ENCODE data around the gene KCNQ1.
A peak's percentile ranks its signal among the peaks of the same experiment; 100 is the strongest.

Gene KCNQ1

GRCh38 chr11:2892967-2893528 is 448.2 kb downstream of the KCNQ1 start:
- peak overlapping the region; percentile 44 for H3K4me3 ChIP-seq (replicated peaks; ENCODE audit: low read depth, low read length)
- H3K27me3 ChIP-seq (replicated peaks; ENCODE audit: control insufficient read depth, insufficient read depth, low read length), result no peaks in the 10 kb centered on the region
- H3K36me3 ChIP-seq (ENCODE audit: control insufficient read depth, insufficient read depth, low read length), result no peaks in the 10 kb centered on the region
- peak; percentile 34 for TF ChIP-seq CTCF (IDR thresholded peaks at IDR 0.05; ENCODE audit: insufficient read depth, low read length, poor library complexity, severe bottlenecking)
- no peak for DNase-seq (ENCODE audit: extremely low read depth, insufficient read length)

GRCh38 chr11:2893935-2894334 is 449.1 kb downstream of the KCNQ1 start:
- TF ChIP-seq CTCF (IDR thresholded peaks at IDR 0.05; ENCODE audit: insufficient read depth, low read length, poor library complexity, severe bottlenecking), result no peak
- Histone ChIP-seq H3K36me3 (ENCODE audit: control insufficient read depth, insufficient read depth, low read length) (no peaks in the 10 kb centered on the region), H3K27me3 (replicated peaks; ENCODE audit: control insufficient read depth, insufficient read depth, low read length) (no peaks in the 10 kb centered on the region), H3K4me3 (replicated peaks; ENCODE audit: low read depth, low read length) (no peak overlapping the region)
- no peak for DNase-seq (ENCODE audit: extremely low read depth, insufficient read length)

- DNase-seq (ENCODE audit: extremely low read depth, insufficient read length), result no peak
- no peak for TF ChIP-seq CTCF (IDR thresholded peaks at IDR 0.05; ENCODE audit: insufficient read depth, low read length, poor library complexity, severe bottlenecking)
- H3K4me3 ChIP-seq (replicated peaks; ENCODE audit: low read depth, low read length), result no peak overlapping the region
- no peaks in the 10 kb centered on the region for H3K27me3 ChIP-seq (replicated peaks; ENCODE audit: control insufficient read depth, insufficient read depth, low read length)
- no peaks in the 10 kb centered on the region for H3K36me3 ChIP-seq (ENCODE audit: control insufficient read depth, insufficient read depth, low read length)
Measured at GRCh38 chr11:2896047-2896446, 451.2 kb downstream of the KCNQ1 start.

GRCh38 chr11:2897048-2897447 is 452.2 kb downstream of the KCNQ1 start:
- no peak for TF ChIP-seq CTCF (IDR thresholded peaks at IDR 0.05; ENCODE audit: insufficient read depth, low read length, poor library complexity, severe bottlenecking)
- Histone ChIP-seq H3K27me3 (replicated peaks; ENCODE audit: control insufficient read depth, insufficient read depth, low read length) (no peaks in the 10 kb centered on the region), H3K36me3 (ENCODE audit: control insufficient read depth, insufficient read depth, low read length) (no peaks in the 10 kb centered on the region), H3K4me3 (replicated peaks; ENCODE audit: low read depth, low read length) (no peak overlapping the region)
- DNase-seq (ENCODE audit: extremely low read depth, insufficient read length), result no peak

GRCh38 chr11:2898366-2899079 is 453.7 kb downstream of the KCNQ1 start:
- H3K4me3 ChIP-seq (replicated peaks; ENCODE audit: low read depth, low read length), result no peak overlapping the region
- DNase-seq (ENCODE audit: extremely low read depth, insufficient read length), result no peak
- no peak for TF ChIP-seq CTCF (IDR thresholded peaks at IDR 0.05; ENCODE audit: insufficient read depth, low read length, poor library complexity, severe bottlenecking)

More at GRCh38 chr11:2898366-2899079, 453.7 kb downstream of the KCNQ1 start:
- Histone ChIP-seq H3K27me3 (replicated peaks; ENCODE audit: control insufficient read depth, insufficient read depth, low read length) (no peaks in the 10 kb centered on the region), H3K36me3 (ENCODE audit: control insufficient read depth, insufficient read depth, low read length) (no peaks in the 10 kb centered on the region)

All from GM06990 (cell line).